T-helper 1 cell (primary cell): Measurements from ENCODE around the gene TLN1.
A peak's percentile ranks its signal among the peaks of the same experiment; 100 is the strongest.

Experiments used
- DNase-seq, 5 donors: peaks; one replicate each; pipeline ENCODE4 v3.0.0-alpha.2; 2012 to 2020

The TLN1 gene

GRCh38 chr9:35705372-35705771 lies 26.6 kb downstream of the TLN1 start:
- DNase-seq, result no peak

- DNase-seq, result no peak
These were observed 27.9 kb downstream of the TLN1 start for GRCh38 chr9:35703906-35704672.

GRCh38 chr9:35702696-35703095 lies 29.3 kb downstream of the TLN1 start:
- DNase-seq, result no peak

- no peak for DNase-seq
These were observed 31.1 kb downstream of the TLN1 start for GRCh38 chr9:35700942-35701341.

GRCh38 chr9:35700031-35700430 lies 32.0 kb downstream of the TLN1 start:
- no peak for DNase-seq

GRCh38 chr9:35698231-35698630 lies 33.8 kb downstream of the TLN1 start:
- no peak for DNase-seq

- DNase-seq, result no peak
These were observed 34.5 kb downstream of the TLN1 start for GRCh38 chr9:35697486-35697885.

GRCh38 chr9:35696520-35697215 lies 35.3 kb downstream of the TLN1 start:
- DNase-seq, result peak in 3 of 5 donors; percentile 35 to 41 (median 40)

GRCh38 chr9:35695943-35696401 lies 36.0 kb downstream of the TLN1 start:
- DNase-seq, result no peak

- no peak for DNase-seq
These were observed 40.2 kb downstream of the TLN1 start for GRCh38 chr9:35691757-35692301.

GRCh38 chr9:35691334-35691650 lies 40.7 kb downstream of the TLN1 start:
- no peak for DNase-seq

- DNase-seq, result peak in 2 of 5 donors; percentile 28 to 29
These were observed 41.2 kb downstream of the TLN1 start for GRCh38 chr9:35690614-35691333.

GRCh38 chr9:35690294-35690613 lies 41.7 kb downstream of the TLN1 start:
- no peak for DNase-seq

GRCh38 chr9:35689542-35690293 lies 42.3 kb downstream of the TLN1 start, which contains the start of gene TPM2:
TPM2 (minus strand) TSS chr9:35689925; CDS start chr9:35689817, 108 bp downstream.
- no peak for DNase-seq

- peak in 1 of 5 donors; percentile 27 for DNase-seq
These were observed 43.1 kb downstream of the TLN1 start for GRCh38 chr9:35688558-35689541.

GRCh38 chr9:35687972-35688557 lies 43.9 kb downstream of the TLN1 start:
- DNase-seq, result no peak

- no peak for DNase-seq
These were observed 44.7 kb downstream of the TLN1 start for GRCh38 chr9:35687306-35687705.

- DNase-seq, result no peak
These were observed 45.5 kb downstream of the TLN1 start for GRCh38 chr9:35686222-35687203.

GRCh38 chr9:35685506-35685905 lies 46.5 kb downstream of the TLN1 start:
- no peak for DNase-seq

GRCh38 chr9:35684921-35685320 lies 47.1 kb downstream of the TLN1 start:
- no peak for DNase-seq
